ENCODE measurements around the gene GLIS2. TPM values are rescaled to one million over a fixed set of nuclear protein-coding genes. Genes with fewer than 3 reads are reported as not detected.

The GLIS2 gene
- total RNA-seq, 4 donors from 2014 or later, result 5.7 to 26.9 (median 7.9) TPM

DNA sequence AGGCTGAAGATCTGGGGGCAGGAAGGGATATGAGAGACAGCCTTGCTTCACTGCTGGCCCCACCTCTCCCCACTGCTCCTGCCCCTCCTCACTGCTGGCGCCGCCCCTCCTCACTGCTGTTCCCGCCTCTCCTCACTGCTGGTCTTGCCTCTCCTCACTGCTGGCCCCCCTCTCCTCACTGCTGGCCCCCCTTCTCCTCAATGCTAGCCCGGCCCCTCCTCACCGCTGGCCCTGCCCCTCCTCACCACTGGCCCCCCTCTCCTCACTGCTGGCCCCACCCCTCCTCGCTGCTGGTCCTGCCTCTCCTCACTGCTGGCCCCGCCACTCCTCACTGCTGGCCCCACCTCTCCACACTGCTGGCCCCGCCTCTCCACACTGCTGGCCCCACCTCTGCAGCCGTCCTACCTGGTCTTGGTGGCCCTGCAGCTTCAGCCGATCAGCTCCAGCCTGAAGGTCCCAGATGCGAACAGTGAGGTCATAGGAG, 44.7 kb downstream of the GLIS2 start:
- no peak overlapping the region for H3K4me3 ChIP-seq
- H3K4me1 ChIP-seq, result peaks cover 0 to 6% (median 0%) of the 10 kb centered on the region in 3 donors
- no peak for TF ChIP-seq POLR2A (IDR thresholded peaks at IDR 0.05)
- no peak for TF ChIP-seq POLR2AphosphoS5 (IDR thresholded peaks at IDR 0.05)
- no peak for TF ChIP-seq EP300 (IDR thresholded peaks at IDR 0.05)
- TF ChIP-seq, protein P1, sequence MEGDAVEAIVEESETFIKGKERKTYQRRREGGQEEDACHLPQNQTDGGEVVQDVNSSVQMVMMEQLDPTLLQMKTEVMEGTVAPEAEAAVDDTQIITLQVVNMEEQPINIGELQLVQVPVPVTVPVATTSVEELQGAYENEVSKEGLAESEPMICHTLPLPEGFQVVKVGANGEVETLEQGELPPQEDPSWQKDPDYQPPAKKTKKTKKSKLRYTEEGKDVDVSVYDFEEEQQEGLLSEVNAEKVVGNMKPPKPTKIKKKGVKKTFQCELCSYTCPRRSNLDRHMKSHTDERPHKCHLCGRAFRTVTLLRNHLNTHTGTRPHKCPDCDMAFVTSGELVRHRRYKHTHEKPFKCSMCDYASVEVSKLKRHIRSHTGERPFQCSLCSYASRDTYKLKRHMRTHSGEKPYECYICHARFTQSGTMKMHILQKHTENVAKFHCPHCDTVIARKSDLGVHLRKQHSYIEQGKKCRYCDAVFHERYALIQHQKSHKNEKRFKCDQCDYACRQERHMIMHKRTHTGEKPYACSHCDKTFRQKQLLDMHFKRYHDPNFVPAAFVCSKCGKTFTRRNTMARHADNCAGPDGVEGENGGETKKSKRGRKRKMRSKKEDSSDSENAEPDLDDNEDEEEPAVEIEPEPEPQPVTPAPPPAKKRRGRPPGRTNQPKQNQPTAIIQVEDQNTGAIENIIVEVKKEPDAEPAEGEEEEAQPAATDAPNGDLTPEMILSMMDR (IDR thresholded peaks at IDR 0.05), result no peak
- no peak overlapping the region for H3K27ac ChIP-seq
- no peak for ATAC-seq
- H3K27me3 ChIP-seq, result no peaks in the 10 kb centered on the region
- 69 to 100% methylated on average over 2 to 3 of the region's 11 CpGs for WGBS, 2 donors (ENCODE audit: low coverage in 1 of 2)
- H3K9me3 ChIP-seq, result no peaks in the 10 kb centered on the region
- peaks cover 0 to 85% of the 10 kb centered on the region in 2 donors for H3K36me3 ChIP-seq

DNA sequence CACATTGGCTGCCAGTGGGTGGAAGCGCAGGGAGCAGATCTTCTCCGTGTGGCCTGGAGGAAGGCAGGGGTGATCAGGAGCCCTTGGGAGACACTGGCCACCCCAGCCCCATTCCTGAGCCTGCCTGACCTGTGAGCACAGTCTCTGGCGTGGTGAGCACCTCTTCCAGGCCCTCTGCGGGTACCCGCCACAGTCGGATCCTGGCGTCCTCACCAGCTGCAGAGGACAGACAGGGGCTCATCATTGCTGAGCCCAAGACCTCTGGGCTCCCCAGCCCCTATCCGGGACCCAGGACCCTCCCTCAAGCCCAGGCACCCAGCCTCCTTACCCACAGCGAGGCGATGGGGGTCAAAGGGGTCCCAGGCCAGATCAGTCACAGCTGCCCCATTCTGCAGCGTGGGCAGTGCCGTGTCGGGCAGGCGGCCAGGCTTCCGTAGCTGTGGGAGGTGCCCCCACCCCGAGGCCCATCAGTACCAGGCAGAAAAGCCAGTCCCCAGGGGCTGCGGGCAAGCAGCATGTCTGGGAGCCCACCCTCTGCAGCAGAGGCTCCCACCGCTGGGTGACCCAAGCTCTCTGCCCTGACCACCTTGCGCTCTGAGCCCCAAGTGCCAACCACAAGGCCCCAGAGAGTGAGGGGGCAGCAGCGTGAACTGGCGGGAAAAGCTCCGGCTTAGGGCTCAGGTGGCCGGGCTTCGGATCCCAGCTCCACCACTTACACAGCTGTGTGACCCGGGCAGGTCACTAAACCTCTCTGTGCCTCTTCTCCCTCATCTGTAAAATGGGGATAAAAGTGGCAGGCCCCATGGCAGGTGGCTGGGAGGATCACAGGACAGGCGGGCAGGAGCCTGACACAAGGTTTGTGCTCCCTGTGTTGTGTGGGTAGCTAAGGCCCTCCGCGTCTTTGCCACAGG, 45.4 kb downstream of the GLIS2 start:
- H3K27ac ChIP-seq, result no peak overlapping the region
- TF ChIP-seq POLR2AphosphoS5 (IDR thresholded peaks at IDR 0.05), result no peak
- TF ChIP-seq, protein P1 (IDR thresholded peaks at IDR 0.05), result no peak
- no peak for TF ChIP-seq EP300 (IDR thresholded peaks at IDR 0.05)
- no peak for TF ChIP-seq POLR2A (IDR thresholded peaks at IDR 0.05)
- H3K36me3 ChIP-seq, result peaks cover 0 to 86% of the 10 kb centered on the region in 2 donors
- no peak for ATAC-seq
- no peaks in the 10 kb centered on the region for H3K9me3 ChIP-seq
- H3K4me1 ChIP-seq, result peaks cover 0 to 6% (median 0%) of the 10 kb centered on the region in 3 donors
- no peaks in the 10 kb centered on the region for H3K27me3 ChIP-seq
- 92% methylated on average over 6 of the region's 28 CpGs; no CpG with 5 or more reads in 1 of the 2 donors for WGBS, 2 donors (ENCODE audit: low coverage in 1 of 2)
- H3K4me3 ChIP-seq, result no peak overlapping the region

DNA sequence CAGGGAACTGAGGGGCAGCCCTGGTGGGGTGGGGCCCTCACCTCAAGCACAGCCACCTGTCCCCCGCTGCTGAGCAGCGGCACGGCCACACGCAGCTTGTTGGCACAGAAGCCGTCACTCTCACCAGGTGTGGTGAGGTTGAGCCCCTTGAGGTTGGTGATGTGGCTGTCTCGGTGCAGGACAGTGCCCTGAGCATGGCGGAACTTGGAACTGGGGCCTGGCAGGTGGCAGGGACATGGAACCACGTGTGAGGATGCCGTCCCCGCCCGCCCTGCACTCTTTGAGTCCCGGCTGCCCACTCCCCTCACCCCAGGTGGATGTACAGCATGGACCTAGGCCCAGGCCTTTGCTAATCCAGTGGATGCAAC, 46.1 kb downstream of the GLIS2 start:
- Histone ChIP-seq H3K9me3 (no peaks in the 10 kb centered on the region), H3K36me3 (peaks cover 0 to 83% of the 10 kb centered on the region in 2 donors), H3K27ac (no peak overlapping the region), H3K27me3 (no peaks in the 10 kb centered on the region), H3K4me1 (peaks cover 0 to 6% (median 0%) of the 10 kb centered on the region in 3 donors), H3K4me3 (no peak overlapping the region)
- WGBS, 2 donors (ENCODE audit: low coverage in 1 of 2), result no CpG with 5 or more reads among the region's 12 CpGs
- ATAC-seq, result no peak
- TF ChIP-seq, protein P1 (IDR thresholded peaks at IDR 0.05), result no peak
- TF ChIP-seq POLR2AphosphoS5 (IDR thresholded peaks at IDR 0.05) (no peak), POLR2A (IDR thresholded peaks at IDR 0.05) (no peak), EP300 (IDR thresholded peaks at IDR 0.05) (no peak)

- no peak for ATAC-seq
- 44 to 96% methylated on average over 1 to 7 of the region's 19 CpGs for WGBS, 2 donors (ENCODE audit: low coverage in 1 of 2)
- Histone ChIP-seq H3K4me3 (no peak overlapping the region), H3K36me3 (peaks cover 0 to 77% of the 10 kb centered on the region in 2 donors), H3K4me1 (peaks cover 0 to 6% (median 0%) of the 10 kb centered on the region in 3 donors), H3K9me3 (no peaks in the 10 kb centered on the region), H3K27me3 (no peaks in the 10 kb centered on the region), H3K27ac (no peak overlapping the region)
- TF ChIP-seq EP300 (IDR thresholded peaks at IDR 0.05) (no peak), POLR2AphosphoS5 (IDR thresholded peaks at IDR 0.05) (no peak), POLR2A (IDR thresholded peaks at IDR 0.05) (no peak)
- TF ChIP-seq, protein P1 (IDR thresholded peaks at IDR 0.05), result no peak
Measured at GRCh38 chr16:4362476-4363135, 46.7 kb downstream of the GLIS2 start.

Data from gastroesophageal sphincter (tissue), 4 donors.